H1 (cell line): Measurements from ENCODE around the gene PHLDA2. TPM values are rescaled to one million over a fixed set of nuclear protein-coding genes. Genes with fewer than 3 reads are reported as not detected.
A peak's percentile ranks its signal among the peaks of the same experiment; 100 is the strongest.

Experiments used
- CTCF ChIA-PET: fragments of 300-600 bp; sonication (Branson Sonifier 250); formaldehyde crosslinking; loops from one replicate; lab custom pipeline; 2021; ENCODE audit not compliant: partially characterized antibody; lab: Charles Lee
- POLR2A ChIA-PET: fragments of 300-600 bp; sonication (Branson Sonifier 250); formaldehyde crosslinking; loops from one replicate; lab custom pipeline; 2021; ENCODE audit warnings: inconsistent platforms; ENCODE audit not compliant: partially characterized antibody; lab: Charles Lee
- DNase-seq, 2 experiments: peaks; one replicate each; pipeline versions ENCODE4 v3.0.0 to v3.0.0-alpha.2; 2010 to 2022; ENCODE audit warnings: low spot score in 2 of 2, low read depth in 1 of 2, mixed read lengths in 1 of 2
- FAIRE-seq: peaks from 2 replicates; lab custom pipeline; 2011; peaks lifted over from hg19 to GRCh38; lab: Jason Lieb, UNC
- H2AFZ ChIP-seq: 2 replicates; pipeline ENCODE4 v1.8.1; 2012; ENCODE audit warnings: low read length, inconsistent platforms
- H2AK5ac ChIP-seq: 2 replicates; pipeline ENCODE4 v1.6.1; 2013; ENCODE audit warnings: low read depth, low read length
- H2BK120ac ChIP-seq: replicated peaks from 2 replicates; pipeline ENCODE3; 2013; ENCODE audit warnings: low read depth, low read length, inconsistent platforms
- H2BK12ac ChIP-seq: 2 replicates; pipeline ENCODE4 v1.6.1; 2013; ENCODE audit warnings: low read depth, low read length
- H2BK15ac ChIP-seq: 2 replicates; pipeline ENCODE4 v1.6.1; 2013; ENCODE audit warnings: low read length
- H2BK20ac ChIP-seq: 2 replicates; pipeline ENCODE4 v1.6.1; 2013; ENCODE audit warnings: low read length
- H2BK5ac ChIP-seq: 2 replicates; pipeline ENCODE4 v1.6.1; 2013; ENCODE audit warnings: low read depth, low read length
- H3K14ac ChIP-seq: 2 replicates; pipeline ENCODE4 v1.6.1; 2013; ENCODE audit warnings: inconsistent platforms; ENCODE audit not compliant: insufficient read length
- H3K18ac ChIP-seq: 2 replicates; pipeline ENCODE4 v1.6.1; 2013; ENCODE audit warnings: low read length; ENCODE audit errors: extremely low read depth
- H3K23ac ChIP-seq: 2 replicates; pipeline ENCODE4 v1.6.1; 2013; ENCODE audit warnings: inconsistent platforms; ENCODE audit not compliant: insufficient read length
- H3K23me2 ChIP-seq: 2 replicates; pipeline ENCODE4 v1.6.1; 2013; ENCODE audit warnings: low read depth, low read length
- H3K27ac ChIP-seq: 2 replicates; pipeline ENCODE4 v1.6.1; 2011; ENCODE audit warnings: low read depth, low read length, inconsistent platforms
- H3K27me3 ChIP-seq, 4 experiments: replicated peaks in 1 of 4; 1 replicate in 1 of 4; 2 replicates in 3 of 4; pipeline versions ENCODE4 v1.6.1 to v1.8.1; 2011 to 2013; ENCODE audit warnings: low read length in 3 of 4, mild to moderate bottlenecking in 3 of 4, inconsistent platforms in 2 of 4, mixed read lengths in 2 of 4, moderate library complexity in 1 of 4; ENCODE audit not compliant: control insufficient read depth in 3 of 4, insufficient read depth in 3 of 4; ENCODE audit errors: extremely low read depth in 1 of 4
- H3K36me3 ChIP-seq, 4 experiments: 2 replicates each; pipeline versions ENCODE4 v1.6.1 to v1.8.1; 2011 to 2013; ENCODE audit warnings: mild to moderate bottlenecking in 4 of 4, low read length in 3 of 4, moderate library complexity in 2 of 4, control low read depth in 1 of 4, inconsistent platforms in 1 of 4; ENCODE audit not compliant: insufficient read depth in 4 of 4, control insufficient read depth in 2 of 4
- H3K4ac ChIP-seq: replicated peaks from 2 replicates; pipeline ENCODE3; 2013; ENCODE audit warnings: low read length, low read depth, mixed read lengths, inconsistent platforms; ENCODE audit not compliant: insufficient read length
- H3K4me1 ChIP-seq, 4 experiments: replicated peaks in 1 of 4; 1 replicate in 1 of 4; 2 replicates in 3 of 4; pipeline versions ENCODE4 v1.6.1 to v1.8.1; 2011 to 2013; ENCODE audit warnings: low read length in 3 of 4, inconsistent platforms in 2 of 4, mixed read lengths in 1 of 4; ENCODE audit not compliant: insufficient read depth in 4 of 4, control insufficient read depth in 3 of 4
- H3K4me2 ChIP-seq, 2 experiments: 2 replicates each; pipeline versions ENCODE4 v1.6.1 to v1.8.1; 2011 to 2013; ENCODE audit warnings: low read depth in 2 of 2, low read length in 2 of 2, control low read depth in 1 of 2, inconsistent platforms in 1 of 2, mild to moderate bottlenecking in 1 of 2; ENCODE audit not compliant: insufficient read depth in 1 of 2
- H3K4me3 ChIP-seq, 4 experiments: fragments of 200-600, 300-600 bp in 1 of 4; sonication (generic), shearing (Covaris generic), sonication (Bioruptor Twin) in 1 of 4; 2 replicates each; pipeline versions ENCODE4 v1.5.1 to v1.8.1; 2011 to 2016; ENCODE audit warnings: low read length in 4 of 4, low read depth in 3 of 4, control low read depth in 2 of 4, inconsistent platforms in 2 of 4, mild to moderate bottlenecking in 2 of 4, mixed read lengths in 1 of 4, moderate library complexity in 1 of 4; ENCODE audit not compliant: insufficient read depth in 2 of 4; ENCODE audit errors: extremely low read depth in 1 of 4
- H3K56ac ChIP-seq: replicated peaks from 2 replicates; pipeline ENCODE3; 2013; ENCODE audit warnings: low read depth, mild to moderate bottlenecking, mixed read lengths, low read length, inconsistent platforms; ENCODE audit not compliant: insufficient read length
- H3K79me1 ChIP-seq: 2 replicates; pipeline ENCODE4 v1.6.1; 2013; ENCODE audit warnings: low read depth, low read length, control low read depth
- H3K79me2 ChIP-seq, 2 experiments: 2 replicates each; pipeline versions ENCODE4 v1.6.1 to v1.8.1; 2012 to 2013; ENCODE audit warnings: low read length in 2 of 2, mild to moderate bottlenecking in 2 of 2, inconsistent platforms in 1 of 2; ENCODE audit not compliant: insufficient read depth in 2 of 2, control insufficient read depth in 1 of 2
- H3K9ac ChIP-seq, 4 experiments: replicated peaks in 1 of 4; 1 replicate in 1 of 4; 2 replicates in 3 of 4; pipeline versions ENCODE4 v1.6.1 to v1.8.1; 2011 to 2013; ENCODE audit warnings: low read depth in 3 of 4, low read length in 3 of 4, control low read depth in 2 of 4, mild to moderate bottlenecking in 2 of 4, moderate library complexity in 2 of 4, inconsistent platforms in 1 of 4; ENCODE audit errors: extremely low read depth in 1 of 4
- H3K9me3 ChIP-seq, 2 experiments: 2 replicates each; pipeline versions ENCODE4 v1.6.1 to v1.8.1; 2012 to 2013; ENCODE audit warnings: mild to moderate bottlenecking in 2 of 2, moderate library complexity in 2 of 2, control low read depth in 1 of 2, inconsistent platforms in 1 of 2, low read depth in 1 of 2, low read length in 1 of 2, mixed read lengths in 1 of 2; ENCODE audit not compliant: insufficient read depth in 2 of 2
- H4K20me1 ChIP-seq, 2 experiments: replicated peaks in 1 of 2; 2 replicates each; pipeline versions ENCODE3 to v1.8.1; 2011 to 2013; ENCODE audit warnings: inconsistent platforms in 2 of 2, low read length in 2 of 2, mild to moderate bottlenecking in 1 of 2; ENCODE audit not compliant: insufficient read depth in 2 of 2, control insufficient read depth in 1 of 2
- H4K5ac ChIP-seq: 2 replicates; pipeline ENCODE4 v1.6.1; 2013; ENCODE audit warnings: low read length, low read depth, mixed read lengths, inconsistent platforms; ENCODE audit not compliant: insufficient read length
- H4K8ac ChIP-seq: 2 replicates; pipeline ENCODE4 v1.8.0; 2013; ENCODE audit warnings: mild to moderate bottlenecking, moderate library complexity, low read length, inconsistent platforms; ENCODE audit not compliant: insufficient read depth; ENCODE audit errors: extremely low read depth
- H4K91ac ChIP-seq: replicated peaks from 2 replicates; pipeline ENCODE3; 2013; ENCODE audit warnings: low read length, mixed read lengths, inconsistent platforms; ENCODE audit not compliant: insufficient read length
- BCL11A ChIP-seq, 2 experiments: IDR thresholded peaks; one replicate each; pipeline ENCODE4 v1.6.1; 2011; ENCODE audit warnings: low read depth in 2 of 2, low read length in 2 of 2, mild to moderate bottlenecking in 2 of 2
- CREB1 ChIP-seq: IDR thresholded peaks from 2 replicates; pipeline ENCODE4 v1.6.1; 2012; ENCODE audit warnings: inconsistent platforms
- FOSL1 ChIP-seq: IDR thresholded peaks from 2 replicates; pipeline ENCODE4 v1.6.1; 2011; ENCODE audit warnings: mild to moderate bottlenecking, low read depth, low read length, moderate library complexity; ENCODE audit not compliant: insufficient read depth
- GTF2F1 ChIP-seq: IDR thresholded peaks from 2 replicates; pipeline ENCODE4 v1.6.1; 2012; ENCODE audit warnings: low read depth, low read length, improper control_type of control experiment, borderline replicate concordance
- NRF1 ChIP-seq: IDR thresholded peaks from 2 replicates; pipeline ENCODE4 v1.6.1; 2011; ENCODE audit warnings: mild to moderate bottlenecking, low read depth, low read length, improper control_type of control experiment
- PHF8 ChIP-seq: fragments of 200-600 bp; sonication (generic); conservative IDR thresholded peaks from 2 replicates; pipeline ENCODE4 v1.7.1; 2012; ENCODE audit warnings: low read depth, mild to moderate bottlenecking, inconsistent platforms, low read length, moderate library complexity
- POLR2A ChIP-seq, 2 experiments: IDR thresholded peaks; 1 replicate in 1 of 2; 2 replicates in 1 of 2; pipeline ENCODE4 v1.6.1; 2011; ENCODE audit warnings: low read depth in 2 of 2, low read length in 2 of 2, mild to moderate bottlenecking in 2 of 2; ENCODE audit errors: control extremely low read depth in 1 of 2
- SAP30 ChIP-seq: fragments of 300-600 bp; sonication (generic); IDR thresholded peaks from 2 replicates; pipeline ENCODE4 v1.7.1; 2012; ENCODE audit warnings: low read length, moderate library complexity, mild to moderate bottlenecking, inconsistent platforms; ENCODE audit not compliant: insufficient read depth, insufficient replicate concordance
- SIX5 ChIP-seq: IDR thresholded peaks from 2 replicates; pipeline ENCODE4 v1.6.1; 2011; ENCODE audit warnings: mild to moderate bottlenecking, low read depth, low read length
- TAF7 ChIP-seq: optimal IDR thresholded peaks from 2 replicates; pipeline ENCODE3; 2011; ENCODE audit warnings: low read depth, mild to moderate bottlenecking, inconsistent platforms, low read length, moderate library complexity, borderline replicate concordance
- YY1 ChIP-seq: IDR thresholded peaks from 2 replicates; pipeline ENCODE4 v1.6.1; 2011; ENCODE audit warnings: low read depth, mild to moderate bottlenecking, low read length
- WGBS, 2 experiments: shearing (Covaris generic) in 1 of 2; methylation state at CpG; one replicate each; pipeline versions ENCODE4 v1.1.6 to v1.1.7; 2013 to 2015; ENCODE audit warnings: low lambda C conversion rate in 2 of 2, mixed read lengths in 2 of 2, inconsistent platforms in 1 of 2, low coverage in 1 of 2, missing lambda C conversion rate in 1 of 2; ENCODE audit not compliant: insufficient replicate concordance in 2 of 2, insufficient coverage in 1 of 2, insufficient read length in 1 of 2; ENCODE audit errors: extremely low coverage in 1 of 2, missing lambda C conversion rate in 1 of 2; 5-methylcytosine and 5-hydroxymethylcytosine counted together
- polyA plus RNA-seq, 7 experiments: library from polyadenylated mRNA; depleted of rRNA in 3 of 7; stranded (reverse) in 5 of 7; unstranded in 2 of 7; fragments of >200 nt in 5 of 7; fragments of 200-250 nt in 2 of 7; gene quantifications; 1 replicate in 5 of 7; 2 replicates in 1 of 7; 4 replicates in 1 of 7; pipeline versions ENCODE4 v1.2.1 to v1.2.3, GENCODE V29; 2011 to 2013; ENCODE audit warnings: missing spikeins in 2 of 7, mixed read lengths in 2 of 7
- total RNA-seq: library from RNA; stranded (reverse); fragmentation: NEBNext Ultra II Directional; extraction: Animal tissue kit (Norgen Biotek cat#: 25700); gene quantifications from 2 replicates; pipeline ENCODE4 v1.2.1, GENCODE V29; 2021

Gene PHLDA2
- total and polyA plus RNA-seq, 2 of the 8 experiments (the other 6 are each of a cell fraction or from before 2014, with no cell fraction given), result 5.2 to 7.6 TPM

DNA sequence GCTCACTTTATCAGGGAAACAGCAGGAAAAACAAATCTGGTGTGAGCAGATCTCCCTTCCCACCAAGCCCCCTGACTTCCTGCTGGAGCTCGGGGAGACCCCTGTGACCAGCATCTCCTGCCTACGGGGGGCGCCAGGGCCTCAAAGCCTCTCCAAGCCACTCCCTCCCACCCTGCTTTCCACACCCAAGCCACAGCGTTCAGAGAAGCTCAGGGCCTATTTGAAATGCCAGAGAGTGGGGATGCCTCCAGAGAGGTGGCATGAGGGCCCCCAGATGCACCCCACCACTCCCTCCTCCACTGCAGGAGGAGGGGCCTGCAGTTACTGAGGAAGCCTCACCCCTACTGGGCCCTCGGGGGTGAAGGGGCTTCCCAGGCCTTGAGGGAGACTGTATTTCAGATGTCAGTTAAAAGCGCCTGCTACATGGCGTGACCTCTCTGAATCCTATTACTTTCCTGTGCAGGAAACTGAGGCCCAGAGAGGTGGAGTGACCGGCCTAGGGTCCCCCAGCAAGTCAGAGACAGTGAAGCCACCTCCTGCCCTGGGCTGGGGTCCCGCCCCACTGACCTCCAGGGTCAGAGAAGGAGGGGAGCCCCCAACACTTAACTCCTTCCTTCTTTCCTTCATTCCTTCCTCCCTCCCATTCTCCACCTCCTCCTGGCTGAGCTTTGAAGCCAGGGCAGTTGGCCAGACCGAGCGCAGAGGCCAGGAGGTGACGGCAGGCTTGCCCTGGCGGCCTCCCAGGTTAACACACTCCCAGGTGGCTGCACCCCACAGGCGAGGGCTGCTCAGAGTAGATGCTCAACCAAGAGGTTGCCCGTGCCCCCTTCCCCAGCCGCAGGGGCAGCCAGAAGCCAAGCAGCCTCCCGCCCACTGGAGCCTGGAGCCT, 37.6 kb downstream of the PHLDA2 start:
- H2BK20ac ChIP-seq, result peak overlapping the region; percentile 93; the same call in 1 of the 2 replicates
- peak overlapping the region; percentile 87 for H3K18ac ChIP-seq
- no peaks in the 10 kb centered on the region for H3K79me2 ChIP-seq
- peak overlapping the region; percentile 92; the same call in 1 of the 2 replicates for H2BK15ac ChIP-seq
- H3K56ac ChIP-seq, result peak overlapping the region; percentile 42
- H2BK120ac ChIP-seq, result peak overlapping the region; percentile 31
- WGBS, 2 experiments, result 54% methylated on average over 16 of the region's 17 CpGs; no CpG with 5 or more reads in 1 of the 2 experiments
- H4K8ac ChIP-seq, result peak overlapping the region; percentile 98; the same call in 1 of the 2 replicates
- H3K4me2 ChIP-seq, result peak overlapping the region; percentile 63 to 68; a peak in 3 of 4 replicates
- H3K4me1 ChIP-seq, result peaks cover 0 to 26% (median 19%) of the 10 kb centered on the region in 4 experiments; a peak in 6 of 7 replicates
- peak overlapping the region; percentile 92; the same call in 1 of the 2 replicates for H2BK12ac ChIP-seq
- no peak for FAIRE-seq
- no peaks in the 10 kb centered on the region for H3K79me1 ChIP-seq
- H3K4ac ChIP-seq, result no peak overlapping the region
- ChIA-PET CTCF (interaction anchor here (0.5 to 13.5 kb wide), 65 partner anchors 8 to 1041 kb away, joined by 3 to 521 read pairs (median 4); partner anchors contain the start of gene PHLDA2), POLR2A (interaction anchor here (0.9 to 4.4 kb wide), 15 partner anchors 8 to 490 kb away, joined by 3 to 17 read pairs (median 3); partner anchors contain the start of genes KCNQ1OT1 and PHLDA2)
- H3K23me2 ChIP-seq, result peaks cover 3% of the 10 kb centered on the region
- peak in 1 of 2 experiments; percentile 69 for DNase-seq
- peaks cover 0 to 32% (median 15%) of the 10 kb centered on the region in 4 experiments; a peak in 6 of 7 replicates for H3K27me3 ChIP-seq
- H4K5ac ChIP-seq, result no peak overlapping the region
- H3K36me3 ChIP-seq, result no peaks in the 10 kb centered on the region
- no peaks in the 10 kb centered on the region for H4K20me1 ChIP-seq
- no peak overlapping the region for H3K27ac ChIP-seq
- H2BK5ac ChIP-seq, result peak overlapping the region; percentile 96; the same call in 1 of the 2 replicates
- no peak overlapping the region for H3K23ac ChIP-seq
- H2AK5ac ChIP-seq, result no peak overlapping the region
- no peak overlapping the region for H3K14ac ChIP-seq
- H2AFZ ChIP-seq, result no peak overlapping the region
- peaks cover 0 to 4% of the 10 kb centered on the region in 2 experiments; a peak in 1 of 4 replicates for H3K9me3 ChIP-seq
- H3K9ac ChIP-seq, result no peak overlapping the region; a peak in 2 of 7 replicates
- peak overlapping the region in 1 of 4 experiments; percentile 52; a peak in 2 of 8 replicates for H3K4me3 ChIP-seq
- H4K91ac ChIP-seq, result peak overlapping the region; percentile 98
- TF ChIP-seq POLR2A (IDR thresholded peaks at IDR 0.05; ENCODE audit: control extremely low read depth in 1 of 2, low read depth in 2 of 2, low read length in 2 of 2) (no peak), PHF8 (no peak), TAF7 (no peak), NRF1 (no peak), YY1 (no peak), SAP30 (no peak), BCL11A (IDR thresholded peaks at IDR 0.05; ENCODE audit: low read depth in 2 of 2, low read length in 2 of 2) (no peak), GTF2F1 (no peak), SIX5 (no peak), FOSL1 (no peak), CREB1 (no peak)
